Peyer's patch (tissue), 4 donors: ENCODE results near the gene CDKN1C.

Experiments
- CTCF ChIP-seq, 6 experiments: fragments of 450-650 bp in 4 of 6; fragments of 200-600 bp in 2 of 6; sonication (generic) in 1 of 6; IDR thresholded peaks; one replicate each; pipeline ENCODE4 v1.5.1; 2017 to 2019; ENCODE audit warnings: antibody characterized with exemption in 6 of 6, mild to moderate bottlenecking in 3 of 6, moderate library complexity in 1 of 6
- POLR2A ChIP-seq, 2 donors: fragments of 450-650 bp; IDR thresholded peaks; one replicate each; pipeline ENCODE4 v1.5.1; 2017; ENCODE audit warnings: antibody characterized with exemption in 2 of 2, mild to moderate bottlenecking in 2 of 2, moderate library complexity in 2 of 2

- TF ChIP-seq CTCF (IDR thresholded peaks at IDR 0.05): peak; percentile 83 to 97 (median 96)
- no peak for TF ChIP-seq POLR2A (IDR thresholded peaks at IDR 0.05)
Measured at GRCh38 chr11:2888266-2888968, 2.8 kb upstream of the CDKN1C start.
